Adrenal gland (tissue), 5 donors: ENCODE measurements around the gene TSKS.

Experiments
- CTCF ChIP-seq, 6 experiments: fragments of 450-650 bp in 4 of 6; fragments of 200-600 bp in 2 of 6; sonication (generic) in 1 of 6; IDR thresholded peaks; 1 replicate in 5 of 6; 2 replicates in 1 of 6; pipeline versions ENCODE4 v1.5.1 to v1.8.0; 2016 to 2021; ENCODE audit warnings: antibody characterized with exemption in 6 of 6, mild to moderate bottlenecking in 2 of 6, moderate library complexity in 1 of 6
- POLR2A ChIP-seq, 2 donors: fragments of 450-650 bp; IDR thresholded peaks; one replicate each; pipeline ENCODE4 v1.6.1; 2017; ENCODE audit warnings: antibody characterized with exemption in 2 of 2, mild to moderate bottlenecking in 2 of 2, moderate library complexity in 1 of 2
- donor health status: DM: no; HTN: no; CAD: no.

- TF ChIP-seq CTCF (IDR thresholded peaks at IDR 0.05) (no peak), POLR2A (IDR thresholded peaks at IDR 0.05) (no peak)
These were observed 71.0 kb downstream of the TSKS start for GRCh38 chr19:49692147-49692506.
